HCT116 (cell line): Measurements from ENCODE around the gene SRCIN1. TPM values are rescaled to one million over a fixed set of nuclear protein-coding genes. Genes with fewer than 3 reads are reported as not detected.

Source experiments
- ATAC-seq: fragments of 200-7000 bp; cut with Tn5 transposase; 2 replicates; pipeline ENCODE4 v1.9.1; 2020; ENCODE audit warnings: mild to moderate bottlenecking, moderate library complexity
- BruUV-seq: library from RNA; stranded (reverse); fragments of 400-500 nt; replicated peaks from 2 replicates; lab custom pipeline; 2021; lab: Mats Ljungman, UMichigan
- CTCF ChIA-PET: fragments of 300-600 bp; sonication (Branson Sonifier 250); formaldehyde crosslinking; loops from one replicate; lab custom pipeline; 2021; ENCODE audit warnings: antibody characterized with exemption; lab: Charles Lee
- POLR2A ChIA-PET: fragments of 300-600, 350-600 bp; sonication (Branson Sonifier 250); formaldehyde crosslinking; loops from one replicate; lab custom pipeline; 2021; ENCODE audit warnings: antibody characterized with exemption; lab: Charles Lee
- RAD21 ChIA-PET, 2 experiments: fragments of 300-600 bp; sonication (Branson Sonifier 250); formaldehyde crosslinking; loops; one replicate each; lab custom pipeline; 2023; ENCODE audit warnings: low total read pairs in 2 of 2; ENCODE audit not compliant: uncharacterized antibody in 2 of 2, unreplicated experiment in 2 of 2, low non-redundant PET in 1 of 2; lab: Charles Lee
- DNase-seq: peaks from one replicate; pipeline ENCODE4 v3.0.0-alpha.2; 2010; ENCODE audit warnings: low read depth, low spot score
- H2AFZ ChIP-seq: fragments of 200-600 bp; shearing (Covaris generic), sonication (generic); 2 replicates; pipeline ENCODE4 v1.6.1; 2017; ENCODE audit warnings: low read depth, mixed run types, mixed read lengths, antibody characterized with exemption, low read length; ENCODE audit not compliant: poor library complexity, severe bottlenecking
- H3K27ac ChIP-seq: 2 replicates; pipeline ENCODE4 v1.5.1; 2012; ENCODE audit warnings: low read depth, low read length
- H3K27me3 ChIP-seq: fragments of 200-600 bp; sonication (generic); 2 replicates; pipeline ENCODE4 v1.6.1; 2016; ENCODE audit warnings: mixed run types, low read length, mixed read lengths; ENCODE audit not compliant: insufficient read depth
- H3K36me3 ChIP-seq, 2 experiments: fragments of 200-500 bp in 1 of 2; fragments of 200-600 bp in 1 of 2; sonication (Bioruptor generic) in 1 of 2; sonication (generic) in 1 of 2; 2 replicates each; pipeline versions ENCODE4 v1.5.1 to v1.6.1; 2014 to 2016; ENCODE audit warnings: low read length in 2 of 2, inconsistent platforms in 1 of 2, mixed read lengths in 1 of 2, mixed run types in 1 of 2; ENCODE audit not compliant: insufficient read depth in 2 of 2, control insufficient read depth in 1 of 2
- H3K4me1 ChIP-seq, 2 experiments: fragments of 200-600 bp in 1 of 2; sonication (generic) in 1 of 2; 2 replicates each; pipeline versions ENCODE4 v1.5.1 to v1.6.1; 2012 to 2017; ENCODE audit warnings: low read length in 2 of 2, inconsistent platforms in 1 of 2, mild to moderate bottlenecking in 1 of 2, mixed read lengths in 1 of 2, mixed run types in 1 of 2, moderate library complexity in 1 of 2; ENCODE audit not compliant: insufficient read depth in 2 of 2, control insufficient read depth in 1 of 2
- H3K4me2 ChIP-seq: fragments of 200-600 bp; sonication (generic); 2 replicates; pipeline ENCODE4 v1.6.1; 2017; ENCODE audit warnings: mixed run types, low read length, mixed read lengths
- H3K4me3 ChIP-seq, 2 experiments: fragments of 200-600 bp in 1 of 2; sonication (generic) in 1 of 2; replicated peaks in 1 of 2; 2 replicates each; pipeline ENCODE4 v1.5.1; 2011 to 2016; ENCODE audit warnings: low read length in 2 of 2, control low read depth in 1 of 2, low read depth in 1 of 2, mild to moderate bottlenecking in 1 of 2, mixed read lengths in 1 of 2, mixed run types in 1 of 2
- H3K79me2 ChIP-seq: fragments of 200-600 bp; sonication (generic); 2 replicates; pipeline ENCODE4 v1.6.1; 2017; ENCODE audit warnings: mild to moderate bottlenecking, mixed run types, low read length, moderate library complexity, mixed read lengths; ENCODE audit not compliant: insufficient read depth
- H3K9ac ChIP-seq: fragments of 200-600 bp; sonication (generic); 2 replicates; pipeline ENCODE4 v1.6.1; 2016; ENCODE audit warnings: low read length, mixed read lengths
- H3K9me2 ChIP-seq: fragments of 200-600 bp; sonication (generic), shearing (Covaris generic); 2 replicates; pipeline ENCODE4 v1.6.1; 2017; ENCODE audit warnings: mixed run types, mild to moderate bottlenecking, moderate library complexity; ENCODE audit not compliant: insufficient read depth
- H3K9me3 ChIP-seq, 2 experiments: fragments of 200-500 bp in 1 of 2; fragments of 200-600 bp in 1 of 2; sonication (Bioruptor generic) in 1 of 2; sonication (generic) in 1 of 2; 2 replicates each; pipeline ENCODE4 v1.6.1; 2014 to 2017; ENCODE audit warnings: low read length in 2 of 2, mixed read lengths in 2 of 2, inconsistent platforms in 1 of 2, low read depth in 1 of 2, mild to moderate bottlenecking in 1 of 2, mixed run types in 1 of 2, moderate library complexity in 1 of 2; ENCODE audit not compliant: control insufficient read depth in 1 of 2, insufficient read depth in 1 of 2
- H4K20me1 ChIP-seq: fragments of 200-600 bp; sonication (generic), shearing (Covaris generic); 2 replicates; pipeline ENCODE4 v1.6.1; 2017; ENCODE audit warnings: mixed run types, mild to moderate bottlenecking, moderate library complexity; ENCODE audit not compliant: insufficient read depth
- ELF1 ChIP-seq: IDR thresholded peaks from 2 replicates; pipeline ENCODE4 v1.6.1; 2012; ENCODE audit warnings: low read depth, borderline replicate concordance
- POLR2AphosphoS5 ChIP-seq: IDR thresholded peaks from 2 replicates; pipeline ENCODE4 v1.6.1; 2011; ENCODE audit warnings: mild to moderate bottlenecking, low read depth, low read length, moderate library complexity
- SRF ChIP-seq: IDR thresholded peaks from 2 replicates; pipeline ENCODE4 v1.6.1; 2012; ENCODE audit warnings: low read depth
- ZFX ChIP-seq: fragments of 450-650 bp; IDR thresholded peaks from 2 replicates; pipeline ENCODE4 v1.6.1; 2017
- intact Hi-C: fragments of 100-400 bp; cut with micrococcal nuclease; formaldehyde crosslinking; loops from 2 replicates; pipeline ENCODE4 v1.10.0; 2022
- total RNA-seq: library from RNA; stranded (reverse); gene quantifications from one replicate; pipeline ENCODE4 v1.2.1, GENCODE V29; 2021; ENCODE audit not compliant: unreplicated experiment
- TF ChIP-seq, protein P1 (sequence below): IDR thresholded peaks from 2 replicates; pipeline ENCODE4 v1.6.1; 2011; ENCODE audit warnings: mild to moderate bottlenecking, low read length, moderate library complexity; ENCODE audit not compliant: insufficient replicate concordance; ENCODE audit errors: extremely low read depth
- TF ChIP-seq, protein P2 (sequence below), 3 experiments: fragments of 200-600 bp in 1 of 3; sonication (generic) in 1 of 3; IDR thresholded peaks in 2 of 3; conservative IDR thresholded peaks in 1 of 3; 2 replicates each; pipeline ENCODE4 v1.5.1; 2012 to 2017; ENCODE audit warnings: low read depth in 2 of 3, low read length in 2 of 3, antibody characterized with exemption in 1 of 3, borderline replicate concordance in 1 of 3, control low read depth in 1 of 3, mild to moderate bottlenecking in 1 of 3, mixed read lengths in 1 of 3, mixed run types in 1 of 3, moderate library complexity in 1 of 3; ENCODE audit not compliant: insufficient read depth in 1 of 3

Gene SRCIN1
- total RNA-seq, 1 experiment from 2014 or later = 10.5 TPM

DNA sequence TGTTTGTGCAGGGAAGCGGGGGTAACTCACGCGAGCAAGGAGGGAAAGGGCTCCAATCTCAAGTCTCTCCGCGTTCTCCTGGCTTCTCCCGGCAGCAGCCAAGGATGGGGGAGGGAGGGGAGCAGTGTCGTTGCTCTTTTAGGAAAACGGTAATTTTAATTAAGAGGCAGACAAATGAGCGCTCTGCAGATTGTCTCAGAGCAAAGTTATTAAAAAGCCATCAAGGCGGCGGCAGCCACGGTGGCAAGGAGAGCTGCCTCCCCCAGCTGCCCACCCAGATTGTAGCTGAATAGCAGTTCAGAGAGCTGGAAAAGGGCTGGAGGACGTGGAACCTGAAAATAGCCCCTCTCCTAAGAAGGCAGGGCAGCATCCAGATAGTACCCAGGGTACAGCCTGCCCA is 11.6 kb downstream of the SRCIN1 start:
- RAD21 ChIA-PET = no interaction called here
- Histone ChIP-seq H3K4me2 (no peak overlapping the region), H3K4me3 (no peak overlapping the region), H3K27me3 (no peaks in the 10 kb centered on the region; the same call in 1 of the 2 replicates), H3K9ac (no peak overlapping the region), H3K4me1 (peaks cover 6 to 20% of the 10 kb centered on the region in 2 experiments; a peak in 3 of 4 replicates), H3K9me3 (no peaks in the 10 kb centered on the region), H3K79me2 (no peaks in the 10 kb centered on the region), H4K20me1 (no peaks in the 10 kb centered on the region), H3K9me2 (no peaks in the 10 kb centered on the region), H2AFZ (no peak overlapping the region), H3K27ac (no peak overlapping the region), H3K36me3 (no peaks in the 10 kb centered on the region)
- no TSS peak for BruUV-seq
- TF ChIP-seq ZFX (no peak), SRF (no peak)
- intact Hi-C loops = no loop called here
- CTCF ChIA-PET = no interaction called here
- DNase-seq (no peak), ATAC-seq (no peak)
- POLR2A ChIA-PET = no interaction called here

DNA sequence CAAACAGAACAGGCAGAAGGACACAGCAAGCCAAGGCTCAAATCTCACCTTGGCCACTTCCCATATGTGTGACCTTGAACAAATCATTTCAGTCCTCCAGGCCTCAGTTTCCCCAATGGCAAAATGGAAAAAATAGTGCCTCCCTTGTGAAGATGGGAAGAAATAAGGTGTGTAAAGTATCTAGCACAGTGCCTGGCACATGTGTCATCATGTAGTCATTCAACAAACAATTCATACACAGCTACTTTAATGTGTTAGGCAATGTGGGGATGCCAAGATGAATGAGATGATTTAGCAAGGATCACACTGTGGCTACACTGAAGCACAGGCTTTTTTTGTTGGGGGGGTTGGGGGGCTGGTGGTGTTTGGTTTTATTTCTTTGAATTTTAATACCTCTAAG is 13.3 kb downstream of the SRCIN1 start:
- RAD21 ChIA-PET = no interaction called here
- Histone ChIP-seq H3K36me3 (no peaks in the 10 kb centered on the region), H3K9me2 (no peaks in the 10 kb centered on the region), H3K4me1 (peaks cover 6 to 16% of the 10 kb centered on the region in 2 experiments; a peak in 3 of 4 replicates), H3K9me3 (no peaks in the 10 kb centered on the region), H3K9ac (no peak overlapping the region), H3K4me2 (no peak overlapping the region), H4K20me1 (no peaks in the 10 kb centered on the region), H3K4me3 (no peak overlapping the region), H3K79me2 (no peaks in the 10 kb centered on the region), H3K27ac (no peak overlapping the region), H2AFZ (no peak overlapping the region), H3K27me3 (no peaks in the 10 kb centered on the region; the same call in 1 of the 2 replicates)
- intact Hi-C loops = no loop called here
- CTCF ChIA-PET = no interaction called here
- ATAC-seq = no peak
- no peak for DNase-seq
- POLR2A ChIA-PET = no interaction called here
- TF ChIP-seq POLR2AphosphoS5 (no peak), ELF1 (no peak)
- TF ChIP-seq, protein P1, sequence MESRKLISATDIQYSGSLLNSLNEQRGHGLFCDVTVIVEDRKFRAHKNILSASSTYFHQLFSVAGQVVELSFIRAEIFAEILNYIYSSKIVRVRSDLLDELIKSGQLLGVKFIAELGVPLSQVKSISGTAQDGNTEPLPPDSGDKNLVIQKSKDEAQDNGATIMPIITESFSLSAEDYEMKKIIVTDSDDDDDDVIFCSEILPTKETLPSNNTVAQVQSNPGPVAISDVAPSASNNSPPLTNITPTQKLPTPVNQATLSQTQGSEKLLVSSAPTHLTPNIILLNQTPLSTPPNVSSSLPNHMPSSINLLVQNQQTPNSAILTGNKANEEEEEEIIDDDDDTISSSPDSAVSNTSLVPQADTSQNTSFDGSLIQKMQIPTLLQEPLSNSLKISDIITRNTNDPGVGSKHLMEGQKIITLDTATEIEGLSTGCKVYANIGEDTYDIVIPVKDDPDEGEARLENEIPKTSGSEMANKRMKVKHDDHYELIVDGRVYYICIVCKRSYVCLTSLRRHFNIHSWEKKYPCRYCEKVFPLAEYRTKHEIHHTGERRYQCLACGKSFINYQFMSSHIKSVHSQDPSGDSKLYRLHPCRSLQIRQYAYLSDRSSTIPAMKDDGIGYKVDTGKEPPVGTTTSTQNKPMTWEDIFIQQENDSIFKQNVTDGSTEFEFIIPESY = no peak
- TF ChIP-seq, protein P2, sequence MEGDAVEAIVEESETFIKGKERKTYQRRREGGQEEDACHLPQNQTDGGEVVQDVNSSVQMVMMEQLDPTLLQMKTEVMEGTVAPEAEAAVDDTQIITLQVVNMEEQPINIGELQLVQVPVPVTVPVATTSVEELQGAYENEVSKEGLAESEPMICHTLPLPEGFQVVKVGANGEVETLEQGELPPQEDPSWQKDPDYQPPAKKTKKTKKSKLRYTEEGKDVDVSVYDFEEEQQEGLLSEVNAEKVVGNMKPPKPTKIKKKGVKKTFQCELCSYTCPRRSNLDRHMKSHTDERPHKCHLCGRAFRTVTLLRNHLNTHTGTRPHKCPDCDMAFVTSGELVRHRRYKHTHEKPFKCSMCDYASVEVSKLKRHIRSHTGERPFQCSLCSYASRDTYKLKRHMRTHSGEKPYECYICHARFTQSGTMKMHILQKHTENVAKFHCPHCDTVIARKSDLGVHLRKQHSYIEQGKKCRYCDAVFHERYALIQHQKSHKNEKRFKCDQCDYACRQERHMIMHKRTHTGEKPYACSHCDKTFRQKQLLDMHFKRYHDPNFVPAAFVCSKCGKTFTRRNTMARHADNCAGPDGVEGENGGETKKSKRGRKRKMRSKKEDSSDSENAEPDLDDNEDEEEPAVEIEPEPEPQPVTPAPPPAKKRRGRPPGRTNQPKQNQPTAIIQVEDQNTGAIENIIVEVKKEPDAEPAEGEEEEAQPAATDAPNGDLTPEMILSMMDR (IDR thresholded peaks at IDR 0.05 in 2 of 3, conservative IDR thresholded peaks at IDR 0.05 in 1 of 3; ENCODE audit: borderline replicate concordance in 1 of 3, insufficient read depth in 1 of 3, low read depth in 2 of 3, low read length in 2 of 3) = no peak
- no TSS peak for BruUV-seq
